Measurements from ENCODE around the gene C2orf92.

DNA sequence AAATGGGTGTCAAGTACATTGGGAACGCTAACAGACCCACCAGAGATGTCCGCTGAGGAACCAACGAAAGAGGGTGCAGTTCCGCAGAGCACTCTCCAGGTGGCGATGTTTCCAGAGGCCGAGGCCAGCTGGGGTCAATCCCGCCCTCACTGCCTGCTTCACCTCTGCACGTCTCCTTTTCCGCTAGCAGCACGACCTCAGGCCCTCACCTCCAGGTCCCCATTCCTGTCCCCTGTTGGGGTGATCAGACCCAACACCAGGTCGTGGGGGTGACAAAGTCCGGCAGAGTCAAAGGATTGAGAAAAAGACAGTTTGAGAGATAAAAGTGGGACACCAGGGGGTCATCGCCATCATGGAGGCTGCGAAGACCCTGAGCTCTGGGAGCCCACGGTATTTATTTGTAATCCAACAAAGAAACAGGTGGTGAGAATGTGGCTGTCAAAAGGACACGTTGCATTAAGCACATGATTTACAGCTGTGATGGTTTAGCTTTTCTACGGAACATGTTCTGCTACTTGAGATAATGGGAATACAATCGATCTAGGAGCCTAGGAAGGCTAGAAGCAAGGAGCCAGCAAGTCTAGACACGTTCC lies 71.2 kb downstream of the C2orf92 start:
- TF ChIP-seq, protein P1, sequence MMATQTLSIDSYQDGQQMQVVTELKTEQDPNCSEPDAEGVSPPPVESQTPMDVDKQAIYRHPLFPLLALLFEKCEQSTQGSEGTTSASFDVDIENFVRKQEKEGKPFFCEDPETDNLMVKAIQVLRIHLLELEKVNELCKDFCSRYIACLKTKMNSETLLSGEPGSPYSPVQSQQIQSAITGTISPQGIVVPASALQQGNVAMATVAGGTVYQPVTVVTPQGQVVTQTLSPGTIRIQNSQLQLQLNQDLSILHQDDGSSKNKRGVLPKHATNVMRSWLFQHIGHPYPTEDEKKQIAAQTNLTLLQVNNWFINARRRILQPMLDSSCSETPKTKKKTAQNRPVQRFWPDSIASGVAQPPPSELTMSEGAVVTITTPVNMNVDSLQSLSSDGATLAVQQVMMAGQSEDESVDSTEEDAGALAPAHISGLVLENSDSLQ (IDR thresholded peaks at IDR 0.05) = peak; percentile 76
- TF ChIP-seq BHLHE40 (IDR thresholded peaks at IDR 0.05; ENCODE audit: borderline replicate concordance) = no peak
- TF ChIP-seq ARNT (IDR thresholded peaks at IDR 0.05) = no peak

Data from HEK293T (cell line).